ENCODE data around the gene SRPX.

The SRPX gene

GRCh38 chrX:38142610-38143009 lies 78.1 kb downstream of the SRPX start:
- Histone ChIP-seq H3K4me1 (ENCODE audit: control insufficient read depth in 1 of 2, insufficient read depth in 2 of 2, low read length in 2 of 2) (no peaks in the 10 kb centered on the region), H3K9ac (ENCODE audit: low read depth in 1 of 2, low read length in 2 of 2) (no peak overlapping the region), H3K4me3 (ENCODE audit: low read depth in 1 of 2, low read length in 2 of 2) (no peak overlapping the region), H3K27me3 (ENCODE audit: control insufficient read depth in 1 of 2, insufficient read depth in 2 of 2, low read length in 2 of 2) (no peaks in the 10 kb centered on the region), H3K36me3 (ENCODE audit: control insufficient read depth in 1 of 2, insufficient read depth in 2 of 2, low read length in 2 of 2) (no peaks in the 10 kb centered on the region), H3K9me3 (ENCODE audit: control insufficient read depth in 1 of 2, low read length in 2 of 2) (no peaks in the 10 kb centered on the region), H3K27ac (ENCODE audit: low read depth, low read length) (no peak overlapping the region)

GRCh38 chrX:38138900-38139299 lies 81.8 kb downstream of the SRPX start:
- no peaks in the 10 kb centered on the region for H3K27me3 ChIP-seq (ENCODE audit: control insufficient read depth in 1 of 2, insufficient read depth in 2 of 2, low read length in 2 of 2)
- no peak overlapping the region for H3K9ac ChIP-seq (ENCODE audit: low read depth in 1 of 2, low read length in 2 of 2)
- H3K4me3 ChIP-seq (ENCODE audit: low read depth in 1 of 2, low read length in 2 of 2) = no peak overlapping the region
- no peak overlapping the region for H3K27ac ChIP-seq (ENCODE audit: low read depth, low read length)
- H3K9me3 ChIP-seq (ENCODE audit: control insufficient read depth in 1 of 2, low read length in 2 of 2) = no peaks in the 10 kb centered on the region
- H3K36me3 ChIP-seq (ENCODE audit: control insufficient read depth in 1 of 2, insufficient read depth in 2 of 2, low read length in 2 of 2) = no peaks in the 10 kb centered on the region
- H3K4me1 ChIP-seq (ENCODE audit: control insufficient read depth in 1 of 2, insufficient read depth in 2 of 2, low read length in 2 of 2) = no peaks in the 10 kb centered on the region

GRCh38 chrX:38138157-38138891 lies 82.3 kb downstream of the SRPX start:
- H3K9ac ChIP-seq (ENCODE audit: low read depth in 1 of 2, low read length in 2 of 2) = no peak overlapping the region
- H3K9me3 ChIP-seq (ENCODE audit: control insufficient read depth in 1 of 2, low read length in 2 of 2) = no peaks in the 10 kb centered on the region
- H3K27me3 ChIP-seq (ENCODE audit: control insufficient read depth in 1 of 2, insufficient read depth in 2 of 2, low read length in 2 of 2) = no peaks in the 10 kb centered on the region
- no peaks in the 10 kb centered on the region for H3K36me3 ChIP-seq (ENCODE audit: control insufficient read depth in 1 of 2, insufficient read depth in 2 of 2, low read length in 2 of 2)
- H3K27ac ChIP-seq (ENCODE audit: low read depth, low read length) = no peak overlapping the region
- no peak overlapping the region for H3K4me3 ChIP-seq (ENCODE audit: low read depth in 1 of 2, low read length in 2 of 2)
- no peaks in the 10 kb centered on the region for H3K4me1 ChIP-seq (ENCODE audit: control insufficient read depth in 1 of 2, insufficient read depth in 2 of 2, low read length in 2 of 2)

- no peak overlapping the region for H3K9ac ChIP-seq (ENCODE audit: low read depth in 1 of 2, low read length in 2 of 2)
- no peaks in the 10 kb centered on the region for H3K4me1 ChIP-seq (ENCODE audit: control insufficient read depth in 1 of 2, insufficient read depth in 2 of 2, low read length in 2 of 2)
- no peaks in the 10 kb centered on the region for H3K27me3 ChIP-seq (ENCODE audit: control insufficient read depth in 1 of 2, insufficient read depth in 2 of 2, low read length in 2 of 2)
- no peak overlapping the region for H3K27ac ChIP-seq (ENCODE audit: low read depth, low read length)
- H3K4me3 ChIP-seq (ENCODE audit: low read depth in 1 of 2, low read length in 2 of 2) = no peak overlapping the region
- no peaks in the 10 kb centered on the region for H3K9me3 ChIP-seq (ENCODE audit: control insufficient read depth in 1 of 2, low read length in 2 of 2)
- H3K36me3 ChIP-seq (ENCODE audit: control insufficient read depth in 1 of 2, insufficient read depth in 2 of 2, low read length in 2 of 2) = no peaks in the 10 kb centered on the region
Observed at GRCh38 chrX:38129366-38129765, 91.3 kb downstream of the SRPX start.

GRCh38 chrX:38127961-38128360 lies 92.7 kb downstream of the SRPX start:
- no peaks in the 10 kb centered on the region for H3K9me3 ChIP-seq (ENCODE audit: control insufficient read depth in 1 of 2, low read length in 2 of 2)
- H3K36me3 ChIP-seq (ENCODE audit: control insufficient read depth in 1 of 2, insufficient read depth in 2 of 2, low read length in 2 of 2) = no peaks in the 10 kb centered on the region
- H3K9ac ChIP-seq (ENCODE audit: low read depth in 1 of 2, low read length in 2 of 2) = no peak overlapping the region
- no peaks in the 10 kb centered on the region for H3K4me1 ChIP-seq (ENCODE audit: control insufficient read depth in 1 of 2, insufficient read depth in 2 of 2, low read length in 2 of 2)
- no peaks in the 10 kb centered on the region for H3K27me3 ChIP-seq (ENCODE audit: control insufficient read depth in 1 of 2, insufficient read depth in 2 of 2, low read length in 2 of 2)
- H3K27ac ChIP-seq (ENCODE audit: low read depth, low read length) = no peak overlapping the region
- H3K4me3 ChIP-seq (ENCODE audit: low read depth in 1 of 2, low read length in 2 of 2) = no peak overlapping the region

- Histone ChIP-seq H3K36me3 (ENCODE audit: control insufficient read depth in 1 of 2, insufficient read depth in 2 of 2, low read length in 2 of 2) (no peaks in the 10 kb centered on the region), H3K4me1 (ENCODE audit: control insufficient read depth in 1 of 2, insufficient read depth in 2 of 2, low read length in 2 of 2) (no peaks in the 10 kb centered on the region), H3K9me3 (ENCODE audit: control insufficient read depth in 1 of 2, low read length in 2 of 2) (no peaks in the 10 kb centered on the region), H3K27me3 (ENCODE audit: control insufficient read depth in 1 of 2, insufficient read depth in 2 of 2, low read length in 2 of 2) (no peaks in the 10 kb centered on the region), H3K9ac (ENCODE audit: low read depth in 1 of 2, low read length in 2 of 2) (no peak overlapping the region), H3K27ac (ENCODE audit: low read depth, low read length) (no peak overlapping the region), H3K4me3 (ENCODE audit: low read depth in 1 of 2, low read length in 2 of 2) (no peak overlapping the region)
Observed at GRCh38 chrX:38126179-38126578, 94.5 kb downstream of the SRPX start.

GRCh38 chrX:38124000-38124399 lies 96.7 kb downstream of the SRPX start:
- Histone ChIP-seq H3K4me3 (ENCODE audit: low read depth in 1 of 2, low read length in 2 of 2) (no peak overlapping the region), H3K9ac (ENCODE audit: low read depth in 1 of 2, low read length in 2 of 2) (no peak overlapping the region), H3K4me1 (ENCODE audit: control insufficient read depth in 1 of 2, insufficient read depth in 2 of 2, low read length in 2 of 2) (no peaks in the 10 kb centered on the region), H3K27me3 (ENCODE audit: control insufficient read depth in 1 of 2, insufficient read depth in 2 of 2, low read length in 2 of 2) (no peaks in the 10 kb centered on the region), H3K9me3 (ENCODE audit: control insufficient read depth in 1 of 2, low read length in 2 of 2) (no peaks in the 10 kb centered on the region), H3K36me3 (ENCODE audit: control insufficient read depth in 1 of 2, insufficient read depth in 2 of 2, low read length in 2 of 2) (no peaks in the 10 kb centered on the region), H3K27ac (ENCODE audit: low read depth, low read length) (no peak overlapping the region)

GRCh38 chrX:38117485-38117884 lies 103.2 kb downstream of the SRPX start:
- Histone ChIP-seq H3K9me3 (ENCODE audit: control insufficient read depth in 1 of 2, low read length in 2 of 2) (no peaks in the 10 kb centered on the region), H3K4me1 (ENCODE audit: control insufficient read depth in 1 of 2, insufficient read depth in 2 of 2, low read length in 2 of 2) (no peaks in the 10 kb centered on the region), H3K4me3 (ENCODE audit: low read depth in 1 of 2, low read length in 2 of 2) (no peak overlapping the region), H3K9ac (ENCODE audit: low read depth in 1 of 2, low read length in 2 of 2) (no peak overlapping the region), H3K36me3 (ENCODE audit: control insufficient read depth in 1 of 2, insufficient read depth in 2 of 2, low read length in 2 of 2) (no peaks in the 10 kb centered on the region), H3K27me3 (ENCODE audit: control insufficient read depth in 1 of 2, insufficient read depth in 2 of 2, low read length in 2 of 2) (no peaks in the 10 kb centered on the region), H3K27ac (ENCODE audit: low read depth, low read length) (no peak overlapping the region)

GRCh38 chrX:38116706-38117105 lies 104.0 kb downstream of the SRPX start:
- no peak overlapping the region for H3K27ac ChIP-seq (ENCODE audit: low read depth, low read length)
- no peaks in the 10 kb centered on the region for H3K36me3 ChIP-seq (ENCODE audit: control insufficient read depth in 1 of 2, insufficient read depth in 2 of 2, low read length in 2 of 2)
- no peaks in the 10 kb centered on the region for H3K9me3 ChIP-seq (ENCODE audit: control insufficient read depth in 1 of 2, low read length in 2 of 2)
- H3K27me3 ChIP-seq (ENCODE audit: control insufficient read depth in 1 of 2, insufficient read depth in 2 of 2, low read length in 2 of 2) = no peaks in the 10 kb centered on the region
- no peaks in the 10 kb centered on the region for H3K4me1 ChIP-seq (ENCODE audit: control insufficient read depth in 1 of 2, insufficient read depth in 2 of 2, low read length in 2 of 2)
- H3K9ac ChIP-seq (ENCODE audit: low read depth in 1 of 2, low read length in 2 of 2) = no peak overlapping the region
- H3K4me3 ChIP-seq (ENCODE audit: low read depth in 1 of 2, low read length in 2 of 2) = no peak overlapping the region

- Histone ChIP-seq H3K27me3 (ENCODE audit: control insufficient read depth in 1 of 2, insufficient read depth in 2 of 2, low read length in 2 of 2) (no peaks in the 10 kb centered on the region), H3K4me1 (ENCODE audit: control insufficient read depth in 1 of 2, insufficient read depth in 2 of 2, low read length in 2 of 2) (peaks cover 5% of the 10 kb centered on the region in 2 donors), H3K9me3 (ENCODE audit: control insufficient read depth in 1 of 2, low read length in 2 of 2) (no peaks in the 10 kb centered on the region), H3K36me3 (ENCODE audit: control insufficient read depth in 1 of 2, insufficient read depth in 2 of 2, low read length in 2 of 2) (no peaks in the 10 kb centered on the region), H3K4me3 (ENCODE audit: low read depth in 1 of 2, low read length in 2 of 2) (no peak overlapping the region), H3K9ac (ENCODE audit: low read depth in 1 of 2, low read length in 2 of 2) (no peak overlapping the region), H3K27ac (ENCODE audit: low read depth, low read length) (no peak overlapping the region)
Observed at GRCh38 chrX:38112566-38112965, 108.1 kb downstream of the SRPX start.

All from duodenal mucosa (tissue), 2 donors.